Kidney capillary endothelial cell (primary cell): ENCODE results near the gene OR5D13.

Source experiments
- DNase-seq: peaks from one replicate; pipeline ENCODE4 v3.0.0-alpha.2; 2018; ENCODE audit warnings: low spot score

Gene OR5D13

GRCh38 chr11:55773138-55773537, at the start of gene OR5D13:
TSS of gene OR5D13 (plus strand) at chr11:55773438. CDS start at chr11:55773438, 0 bp downstream.
- no peak for DNase-seq

- no peak for DNase-seq
Observed at GRCh38 chr11:55726715-55727324, 46.4 kb upstream of the OR5D13 start.

DNA sequence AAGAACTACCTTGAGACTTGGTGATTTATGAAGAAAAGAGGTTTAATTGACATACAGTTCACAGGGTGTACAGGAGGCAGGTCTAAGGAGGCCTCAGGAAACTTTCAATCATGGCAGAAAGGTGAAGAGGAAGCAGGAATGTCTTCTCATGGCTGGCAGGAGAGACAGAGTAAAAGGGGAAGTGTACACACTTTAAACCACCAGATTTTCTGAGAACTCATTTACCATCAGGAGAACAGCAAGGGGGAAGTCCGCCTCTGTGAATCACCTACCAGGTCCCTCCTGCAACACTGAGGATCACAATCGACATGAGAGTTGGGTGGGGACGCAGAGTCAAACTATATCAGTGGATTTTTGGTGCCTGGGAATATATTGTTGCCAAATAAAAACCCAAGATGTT, 40.3 kb upstream of the OR5D13 start:
- no peak for DNase-seq

DNA sequence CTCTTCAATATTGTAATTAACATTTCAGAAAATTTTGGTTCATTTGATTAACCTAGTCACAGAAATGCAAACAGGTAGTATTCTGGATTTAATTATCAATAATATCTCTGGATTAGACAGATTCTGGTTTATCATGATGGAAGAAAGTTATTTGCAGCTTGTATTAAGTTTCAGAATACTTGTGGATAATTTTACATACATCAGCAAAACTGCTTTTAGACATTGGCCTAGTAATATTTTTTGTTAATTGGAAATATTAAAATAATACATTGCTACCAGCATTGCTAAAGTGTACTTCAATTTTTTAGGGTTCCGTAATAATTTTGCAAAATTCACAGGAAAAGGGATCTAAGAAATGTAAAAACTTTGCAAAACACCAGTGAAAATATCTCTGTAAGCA, 18.4 kb downstream of the OR5D13 start:
- no peak for DNase-seq

DNA sequence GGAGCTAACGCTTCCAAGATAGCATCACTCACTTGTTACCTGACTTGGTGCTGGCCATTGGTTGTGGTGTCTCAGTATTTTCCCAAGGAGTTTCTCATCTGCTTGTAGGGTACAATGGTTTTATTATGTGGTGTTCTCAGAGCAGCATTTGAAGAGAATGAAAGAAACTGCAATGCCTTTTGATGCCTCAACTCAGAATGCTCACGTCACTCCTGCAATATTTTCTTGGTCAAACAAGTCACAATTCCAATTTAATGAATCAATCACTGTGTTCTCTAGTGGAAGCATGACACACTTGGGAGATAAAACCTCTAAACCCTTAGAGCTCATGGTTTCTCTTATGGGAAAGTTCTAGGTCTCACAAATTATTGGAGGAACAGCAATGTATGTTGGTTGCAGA, 20.1 kb downstream of the OR5D13 start:
- DNase-seq, result no peak

DNA sequence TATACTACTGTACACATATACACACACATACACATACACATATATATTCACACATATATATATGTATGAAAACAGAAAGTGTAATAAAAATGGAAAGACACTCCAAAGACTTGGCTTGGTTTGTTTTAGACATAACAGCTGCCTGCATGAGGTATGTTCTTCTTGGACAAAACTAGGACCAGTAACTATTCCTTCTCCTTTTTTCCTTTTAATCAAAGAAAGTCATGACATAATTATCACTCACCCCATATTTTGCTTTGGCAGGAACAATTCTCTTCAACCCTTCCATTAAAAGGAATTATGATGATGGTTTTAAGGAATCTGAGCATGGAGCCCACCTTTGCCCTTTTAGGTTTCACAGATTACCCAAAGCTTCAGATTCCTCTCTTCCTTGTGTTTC, 22.0 kb downstream of the OR5D13 start, which contains the start of gene OR5D14:
Gene OR5D14 (plus strand): TSS at position 301 of the 400 bp plus-strand sequence. CDS start 0 bp downstream, at position 301.
- no peak for DNase-seq

DNA sequence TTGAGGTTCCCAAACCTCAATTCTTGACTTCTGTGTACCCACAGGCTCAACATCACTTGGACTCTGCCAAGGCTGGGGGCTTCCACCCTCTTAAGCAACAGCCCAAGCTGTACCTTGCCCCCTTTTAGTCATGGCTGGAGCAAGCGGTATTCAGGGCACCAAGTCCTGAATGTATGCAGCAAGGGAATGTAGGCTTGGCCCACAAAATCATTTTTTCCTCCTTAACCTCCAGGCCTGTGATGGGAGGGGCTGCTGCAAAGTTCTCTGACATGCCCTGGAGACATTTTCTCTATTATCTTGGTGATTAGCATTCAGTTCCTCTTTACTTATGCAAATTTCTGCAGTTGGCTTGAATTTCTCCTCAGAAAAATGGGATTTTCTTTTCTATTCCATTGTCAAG, 33.0 kb downstream of the OR5D13 start:
- DNase-seq, result no peak

DNA sequence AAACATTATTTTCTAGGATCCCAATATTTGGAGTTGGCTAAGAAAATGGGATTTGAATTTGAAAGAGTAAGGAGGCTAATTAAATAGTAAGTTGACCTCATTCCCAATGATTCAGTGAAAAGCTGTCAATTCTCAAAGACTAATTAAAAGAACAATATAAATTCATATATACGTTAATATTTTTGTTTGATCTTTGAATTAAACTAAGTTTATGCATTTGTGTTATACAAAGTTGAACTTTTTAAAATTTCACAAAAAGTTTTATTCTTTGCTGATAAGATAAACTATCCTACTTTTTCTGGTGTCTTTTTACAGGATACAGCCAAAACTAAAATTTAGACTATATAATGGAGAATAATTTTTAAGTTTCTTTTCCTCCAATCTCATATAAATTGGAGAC, 37.8 kb downstream of the OR5D13 start, which contains the start of gene OR5L1:
Gene OR5L1 (plus strand): TSS at position 301 of the 400 bp plus-strand sequence. CDS start 100 bp downstream, outside the sequence.
- DNase-seq, result no peak

GRCh38 chr11:55819330-55819729, 46.1 kb downstream of the OR5D13 start, which contains the start of gene OR5D18:
TSS of gene OR5D18 (plus strand) at chr11:55819630. CDS start at chr11:55819630, 0 bp downstream.
- DNase-seq, result no peak
